Ovary (tissue), 3 donors: ENCODE data around the gene PHLDB1.

Experiments
- CTCF ChIP-seq, 3 donors: fragments of 450-650 bp in 2 of 3; fragments of 200-600 bp in 1 of 3; IDR thresholded peaks; one replicate each; pipeline versions ENCODE4 v1.5.1 to v1.8.0; 2016 to 2022; ENCODE audit warnings: antibody characterized with exemption in 3 of 3, mild to moderate bottlenecking in 1 of 3
- EP300 ChIP-seq: sonication (generic); formaldehyde crosslinking; IDR thresholded peaks from one replicate; pipeline ENCODE4 v1.6.1; 2017; ENCODE audit warnings: antibody characterized with exemption
- POLR2A ChIP-seq: fragments of 450-650 bp; IDR thresholded peaks from one replicate; pipeline ENCODE4 v1.6.1; 2017; ENCODE audit warnings: antibody characterized with exemption, mild to moderate bottlenecking, moderate library complexity
- donor health status: DM: no; HTN: no; CAD: no.

GRCh38 chr11:118572981-118573550 lies 34.3 kb upstream of the PHLDB1 start:
- TF ChIP-seq POLR2A (no peak), EP300 (no peak), CTCF (IDR thresholded peaks at IDR 0.05) (no peak)
